Endothelial cell (in vitro differentiated cells): ENCODE measurements around the gene MT3. TPM values are rescaled to one million over a fixed set of nuclear protein-coding genes. Genes with fewer than 3 reads are reported as not detected.
"Not testable (repeated sequence)": the region's sequence is repeated elsewhere in the genome, so short reads cannot be mapped to it uniquely, and the experiment has no call there.

ENCODE experiments used
- DNase-seq: peaks from one replicate; pipeline ENCODE4 v3.0.0; 2021; ENCODE audit warnings: low spot score
- H3K27ac Mint-ChIP-seq: one replicate; pipeline ENCODE4 v1.8.0; 2021; ENCODE audit warnings: mixed read lengths, inconsistent platforms; ENCODE audit not compliant: unreplicated experiment
- H3K27me3 Mint-ChIP-seq: one replicate; pipeline ENCODE4 v1.8.0; 2021; ENCODE audit warnings: mild to moderate bottlenecking, moderate library complexity, mixed read lengths, inconsistent platforms; ENCODE audit not compliant: unreplicated experiment
- H3K36me3 Mint-ChIP-seq: one replicate; pipeline ENCODE4 v1.8.0; 2021; ENCODE audit warnings: mild to moderate bottlenecking, low read depth, mixed read lengths, inconsistent platforms; ENCODE audit not compliant: unreplicated experiment
- H3K4me1 Mint-ChIP-seq: one replicate; pipeline ENCODE4 v1.8.0; 2021; ENCODE audit warnings: mild to moderate bottlenecking, mixed read lengths, inconsistent platforms; ENCODE audit not compliant: unreplicated experiment
- H3K4me3 Mint-ChIP-seq: one replicate; pipeline ENCODE4 v1.8.0; 2021; ENCODE audit warnings: mild to moderate bottlenecking, mixed read lengths, inconsistent platforms; ENCODE audit not compliant: unreplicated experiment
- H3K9me3 Mint-ChIP-seq: one replicate; pipeline ENCODE4 v1.8.0; 2021; ENCODE audit warnings: mixed read lengths, inconsistent platforms; ENCODE audit not compliant: unreplicated experiment
- total RNA-seq: library from RNA; stranded (reverse); fragmentation: NEBNext Ultra II Directional; extraction: Animal tissue kit (Norgen Biotek cat#: 25700); gene quantifications from one replicate; pipeline ENCODE4 v1.2.1, GENCODE V29; 2021; ENCODE audit not compliant: unreplicated experiment
- TF ChIP-seq, protein P1 (sequence below): fragments of 200-600 bp; sonication (generic); IDR thresholded peaks from one replicate; pipeline ENCODE4 v1.5.0; 2021; ENCODE audit warnings: antibody characterized with exemption; ENCODE audit not compliant: unreplicated experiment

MT3 gene
- total RNA-seq, 1 donor from 2014 or later: not detected

DNA sequence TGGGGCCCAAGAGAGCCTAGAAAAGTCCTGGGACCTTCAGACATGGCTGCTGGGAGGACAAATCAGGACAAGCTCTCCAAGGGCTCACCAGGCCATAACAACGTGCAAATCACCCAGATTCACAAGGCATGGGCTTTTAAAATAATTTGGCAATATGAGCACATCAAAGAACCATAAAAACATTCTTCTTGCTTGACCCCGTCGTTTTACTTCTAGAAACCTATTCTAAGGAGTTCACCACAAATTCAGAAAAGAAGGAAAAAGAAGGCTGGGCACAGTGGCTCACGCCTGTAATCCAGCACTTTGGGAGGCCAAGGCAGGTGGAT lies 12.1 kb upstream of the MT3 start:
- Mint-ChIP-seq H3K36me3 (no peaks in the 10 kb centered on the region), H3K27ac (no peak overlapping the region), H3K9me3 (no peaks in the 10 kb centered on the region), H3K27me3 (peaks cover 4% of the 10 kb centered on the region), H3K4me3 (no peak overlapping the region), H3K4me1 (no peaks in the 10 kb centered on the region)
- no peak for DNase-seq
- TF ChIP-seq, protein P1, sequence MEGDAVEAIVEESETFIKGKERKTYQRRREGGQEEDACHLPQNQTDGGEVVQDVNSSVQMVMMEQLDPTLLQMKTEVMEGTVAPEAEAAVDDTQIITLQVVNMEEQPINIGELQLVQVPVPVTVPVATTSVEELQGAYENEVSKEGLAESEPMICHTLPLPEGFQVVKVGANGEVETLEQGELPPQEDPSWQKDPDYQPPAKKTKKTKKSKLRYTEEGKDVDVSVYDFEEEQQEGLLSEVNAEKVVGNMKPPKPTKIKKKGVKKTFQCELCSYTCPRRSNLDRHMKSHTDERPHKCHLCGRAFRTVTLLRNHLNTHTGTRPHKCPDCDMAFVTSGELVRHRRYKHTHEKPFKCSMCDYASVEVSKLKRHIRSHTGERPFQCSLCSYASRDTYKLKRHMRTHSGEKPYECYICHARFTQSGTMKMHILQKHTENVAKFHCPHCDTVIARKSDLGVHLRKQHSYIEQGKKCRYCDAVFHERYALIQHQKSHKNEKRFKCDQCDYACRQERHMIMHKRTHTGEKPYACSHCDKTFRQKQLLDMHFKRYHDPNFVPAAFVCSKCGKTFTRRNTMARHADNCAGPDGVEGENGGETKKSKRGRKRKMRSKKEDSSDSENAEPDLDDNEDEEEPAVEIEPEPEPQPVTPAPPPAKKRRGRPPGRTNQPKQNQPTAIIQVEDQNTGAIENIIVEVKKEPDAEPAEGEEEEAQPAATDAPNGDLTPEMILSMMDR: no peak

DNA sequence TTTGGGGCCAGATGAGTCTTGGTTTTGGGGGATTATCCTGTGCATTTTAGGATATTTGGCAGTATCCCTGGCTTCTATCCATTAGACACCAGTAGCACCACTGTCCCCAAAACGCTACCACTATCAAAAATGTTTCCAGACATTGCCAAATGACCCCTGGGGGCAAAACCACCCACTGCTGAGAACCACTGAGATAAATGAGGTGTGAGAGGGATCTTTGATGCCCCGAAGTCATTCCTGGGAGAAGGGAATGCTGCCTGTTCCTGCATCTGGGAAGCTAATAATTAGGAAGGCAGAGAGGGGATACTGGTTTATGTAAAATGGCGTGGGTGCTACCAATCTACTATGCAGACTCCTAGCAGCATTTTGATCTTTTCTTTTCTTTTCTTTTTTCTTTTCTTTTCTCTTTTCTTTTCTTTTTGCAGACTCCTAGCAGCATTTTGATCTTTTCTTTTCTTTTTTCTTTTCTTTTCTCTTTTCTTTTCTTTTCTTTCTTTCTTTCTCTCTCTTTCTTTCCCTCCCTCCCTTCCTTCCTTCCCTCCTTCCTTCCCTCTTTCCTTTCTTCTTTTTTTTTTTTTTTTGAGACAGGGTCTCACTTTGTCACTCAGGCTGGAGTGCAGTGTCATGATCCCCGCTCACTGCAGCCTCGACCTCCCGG lies 8.8 kb upstream of the MT3 start:
- H3K9me3 Mint-ChIP-seq: no peaks in the 10 kb centered on the region
- TF ChIP-seq, protein P1: no peak
- no peak overlapping the region for H3K4me3 Mint-ChIP-seq
- no peaks in the 10 kb centered on the region for H3K4me1 Mint-ChIP-seq
- H3K27ac Mint-ChIP-seq: no peak overlapping the region
- peaks cover 4% of the 10 kb centered on the region for H3K27me3 Mint-ChIP-seq
- DNase-seq: no peak
- H3K36me3 Mint-ChIP-seq: no peaks in the 10 kb centered on the region

DNA sequence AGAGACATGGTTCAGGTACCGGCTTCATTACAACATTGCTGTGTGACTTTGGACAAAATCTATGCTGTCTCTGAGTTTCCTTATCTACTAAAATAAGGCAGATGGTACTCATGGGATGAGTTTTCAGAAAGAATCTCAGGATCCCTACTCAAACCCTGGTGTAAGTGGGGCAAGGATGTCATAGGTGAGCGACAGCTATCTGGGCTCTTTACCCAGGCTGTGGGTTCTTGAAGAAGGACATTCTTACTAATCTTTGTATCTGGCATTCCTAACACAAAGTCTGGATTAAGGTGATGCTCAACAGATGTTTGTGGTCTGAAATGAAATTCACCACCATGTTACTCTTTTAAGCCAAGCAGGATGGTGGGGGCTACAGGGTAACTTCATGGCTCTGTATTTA lies 6.4 kb upstream of the MT3 start:
- H3K27ac Mint-ChIP-seq, H3K4me3 Mint-ChIP-seq, DNase-seq, H3K36me3 Mint-ChIP-seq, H3K9me3 Mint-ChIP-seq, H3K4me1 Mint-ChIP-seq: not testable (repeated sequence)
- H3K27me3 Mint-ChIP-seq: peaks cover 12% of the 10 kb centered on the region

DNA sequence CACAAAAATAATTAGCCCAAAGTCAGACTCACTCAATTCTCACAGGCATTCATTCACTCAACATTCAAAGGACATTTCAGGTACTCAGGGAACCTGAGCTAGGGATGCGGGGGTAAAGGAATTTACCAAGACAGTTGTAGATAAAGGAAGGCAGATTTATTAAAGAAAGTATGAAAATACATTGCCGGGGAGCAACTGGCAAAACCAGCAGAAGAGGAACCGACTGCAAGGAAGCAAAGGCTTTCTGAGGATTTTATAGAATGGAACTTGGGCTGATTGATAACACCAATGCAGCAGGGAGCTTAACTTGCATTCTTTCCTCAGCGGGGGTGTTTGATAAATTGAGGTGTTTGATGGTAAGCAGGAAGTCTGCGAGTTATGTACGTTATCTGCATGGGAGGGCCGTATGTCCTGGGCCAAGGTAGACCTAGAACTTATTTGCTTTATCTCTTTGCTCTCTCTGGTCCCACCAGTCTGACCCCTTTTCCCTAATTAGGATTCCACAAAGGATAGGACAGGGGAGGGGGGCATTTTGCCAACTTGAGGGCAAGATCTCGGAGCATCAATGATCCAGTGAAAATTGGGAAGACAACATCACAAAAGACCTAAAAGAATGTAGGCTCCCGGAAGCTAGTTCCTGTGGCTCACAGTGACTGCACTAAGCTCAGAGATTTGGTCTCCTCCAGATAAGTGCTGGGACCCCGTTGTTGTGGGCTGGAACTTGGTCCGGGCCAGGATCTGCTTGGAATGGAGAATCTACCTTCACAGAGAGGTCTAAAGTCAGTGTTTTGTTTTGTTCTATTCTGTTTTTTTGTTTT lies 5.8 kb upstream of the MT3 start:
- Mint-ChIP-seq H3K27me3 (peaks cover 17% of the 10 kb centered on the region), H3K27ac (no peak overlapping the region), H3K9me3 (no peaks in the 10 kb centered on the region), H3K36me3 (no peaks in the 10 kb centered on the region), H3K4me1 (no peaks in the 10 kb centered on the region), H3K4me3 (no peak overlapping the region)
- TF ChIP-seq, protein P1: no peak
- no peak for DNase-seq

DNA sequence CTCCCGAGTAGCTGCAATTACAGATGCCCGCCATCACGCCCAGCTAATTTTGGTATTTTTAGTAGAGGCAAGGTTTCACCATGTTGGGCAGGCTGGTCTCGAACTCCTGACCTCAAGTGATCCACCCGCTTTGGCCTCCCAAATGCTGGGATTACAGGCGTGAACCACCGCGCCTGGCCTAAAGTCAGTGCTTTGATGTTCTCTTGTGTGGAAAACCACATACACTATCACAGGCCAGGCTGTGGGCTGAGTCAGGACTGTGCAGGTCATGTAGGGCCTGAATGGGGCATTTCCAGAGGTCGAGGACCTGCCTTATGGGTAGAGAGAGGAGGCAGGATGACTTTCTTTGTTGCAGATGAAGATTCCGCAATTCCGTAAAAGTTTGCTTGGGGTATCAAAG lies 5.1 kb upstream of the MT3 start:
- TF ChIP-seq, protein P1: no peak
- no peaks in the 10 kb centered on the region for H3K9me3 Mint-ChIP-seq
- H3K27ac Mint-ChIP-seq: no peak overlapping the region
- H3K27me3 Mint-ChIP-seq: peaks cover 21% of the 10 kb centered on the region
- no peak for DNase-seq
- H3K36me3 Mint-ChIP-seq: no peaks in the 10 kb centered on the region
- peaks cover 4% of the 10 kb centered on the region for H3K4me1 Mint-ChIP-seq
- no peak overlapping the region for H3K4me3 Mint-ChIP-seq
